ENCODE data around the gene CPA2. TPM values are rescaled to one million over a fixed set of nuclear protein-coding genes. Genes with fewer than 3 reads are reported as not detected.
"Not testable (repeated sequence)": the region's sequence is repeated elsewhere in the genome, so short reads cannot be mapped to it uniquely, and the experiment has no call there.

Gene CPA2
- total and polyA plus RNA-seq, 2 donors (not counting 1 experiment from before 2014, with no cell fraction given): 0.06 TPM; not detected in 1

DNA sequence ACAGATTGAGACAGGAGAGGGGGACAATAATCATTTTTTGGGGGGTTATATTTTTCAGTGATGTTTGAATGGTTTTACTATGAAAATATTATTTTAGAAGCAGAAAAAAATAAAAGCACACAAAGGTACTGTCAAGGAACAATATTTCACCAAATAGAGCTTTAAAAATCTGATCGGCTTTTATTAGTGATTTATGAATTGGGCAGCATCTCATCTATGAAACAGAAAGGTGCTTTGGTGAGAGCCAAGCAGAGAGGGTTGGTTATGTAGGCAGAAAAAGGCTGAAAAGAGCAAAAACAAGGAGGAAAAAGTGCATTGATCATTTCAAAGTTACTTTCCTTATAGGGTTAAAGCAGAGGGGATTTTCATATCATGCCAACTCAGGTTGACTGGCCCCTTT lies 26.4 kb upstream of the CPA2 start:
- H2AFZ ChIP-seq (ENCODE audit: low read length): no peak overlapping the region
- H4K20me1 ChIP-seq (ENCODE audit: control insufficient read depth, extremely low read depth, insufficient read depth, low read length): no peaks in the 10 kb centered on the region
- no peaks in the 10 kb centered on the region for H3K79me2 ChIP-seq (ENCODE audit: control insufficient read depth, insufficient read depth, low read length)
- H3K36me3 ChIP-seq (ENCODE audit: control insufficient read depth, insufficient read depth, low read length): no peaks in the 10 kb centered on the region
- no peak for DNase-seq (ENCODE audit: low read depth in 2 of 2)
- H3K27ac ChIP-seq (ENCODE audit: insufficient read depth, low read length): no peak overlapping the region
- TF ChIP-seq EZH2 (IDR thresholded peaks at IDR 0.05; ENCODE audit: low read length, missing control alignments): no peak
- TF ChIP-seq, protein P1, sequence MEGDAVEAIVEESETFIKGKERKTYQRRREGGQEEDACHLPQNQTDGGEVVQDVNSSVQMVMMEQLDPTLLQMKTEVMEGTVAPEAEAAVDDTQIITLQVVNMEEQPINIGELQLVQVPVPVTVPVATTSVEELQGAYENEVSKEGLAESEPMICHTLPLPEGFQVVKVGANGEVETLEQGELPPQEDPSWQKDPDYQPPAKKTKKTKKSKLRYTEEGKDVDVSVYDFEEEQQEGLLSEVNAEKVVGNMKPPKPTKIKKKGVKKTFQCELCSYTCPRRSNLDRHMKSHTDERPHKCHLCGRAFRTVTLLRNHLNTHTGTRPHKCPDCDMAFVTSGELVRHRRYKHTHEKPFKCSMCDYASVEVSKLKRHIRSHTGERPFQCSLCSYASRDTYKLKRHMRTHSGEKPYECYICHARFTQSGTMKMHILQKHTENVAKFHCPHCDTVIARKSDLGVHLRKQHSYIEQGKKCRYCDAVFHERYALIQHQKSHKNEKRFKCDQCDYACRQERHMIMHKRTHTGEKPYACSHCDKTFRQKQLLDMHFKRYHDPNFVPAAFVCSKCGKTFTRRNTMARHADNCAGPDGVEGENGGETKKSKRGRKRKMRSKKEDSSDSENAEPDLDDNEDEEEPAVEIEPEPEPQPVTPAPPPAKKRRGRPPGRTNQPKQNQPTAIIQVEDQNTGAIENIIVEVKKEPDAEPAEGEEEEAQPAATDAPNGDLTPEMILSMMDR (conservative IDR thresholded peaks at IDR 0.05 in 1 of 2, IDR thresholded peaks at IDR 0.05 in 1 of 2; ENCODE audit: low read depth in 1 of 2, low read length in 2 of 2): no peak
- no peaks in the 10 kb centered on the region for H3K9me3 ChIP-seq (ENCODE audit: control insufficient read depth, insufficient read depth, low read depth, low read length)
- no peak overlapping the region for H3K4me3 ChIP-seq (replicated peaks in 1 of 4; ENCODE audit: control extremely low read depth in 1 of 4, insufficient read depth in 1 of 4, low read depth in 3 of 4, low read length in 4 of 4)
- no peaks in the 10 kb centered on the region for H3K27me3 ChIP-seq (ENCODE audit: control insufficient read depth, insufficient read depth, low read length)
- H3K9ac ChIP-seq (ENCODE audit: insufficient read depth, low read length): no peak overlapping the region
- no peaks in the 10 kb centered on the region for H3K4me1 ChIP-seq (ENCODE audit: control insufficient read depth, extremely low read depth, insufficient read depth, low read length)
- no peak overlapping the region for H3K4me2 ChIP-seq (ENCODE audit: extremely low read depth, insufficient read depth, low read length)

DNA sequence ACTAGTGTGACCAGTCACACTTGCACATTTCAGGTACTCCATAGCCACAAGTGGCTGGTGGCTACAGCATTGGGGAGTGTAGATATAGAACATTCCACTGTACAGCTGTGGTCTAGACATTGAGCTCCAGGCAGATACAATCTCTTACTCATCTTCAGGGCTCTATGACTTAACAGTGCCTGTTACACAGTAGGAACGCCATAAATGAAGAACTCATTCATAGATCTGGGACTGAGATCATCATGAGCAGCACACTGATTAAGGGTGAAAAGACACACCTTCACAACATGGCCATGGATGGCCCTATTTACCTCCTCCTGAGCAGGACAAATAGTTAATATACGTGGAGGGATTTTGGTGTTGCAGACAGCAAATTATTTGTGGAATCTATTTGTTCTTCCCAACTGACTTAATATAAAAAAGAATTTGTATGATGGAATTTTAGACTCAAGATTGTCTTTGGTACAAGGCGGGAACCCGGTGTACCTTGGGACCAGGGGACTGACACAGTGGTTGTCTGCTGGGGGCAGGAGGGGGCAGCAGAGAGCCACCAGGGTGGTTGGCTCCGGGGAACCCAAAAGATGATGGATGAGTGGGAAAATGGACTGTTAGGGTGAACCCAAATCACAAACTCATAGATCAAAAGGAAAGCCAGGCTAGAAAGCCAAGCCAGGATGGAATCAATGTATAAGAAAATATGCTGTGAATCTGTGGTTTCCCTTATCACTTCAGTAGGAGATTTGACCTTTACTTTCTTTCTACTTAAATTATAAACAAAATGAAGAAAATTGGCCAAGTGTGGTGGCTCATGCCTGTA lies 24.3 kb upstream of the CPA2 start:
- H3K27me3 ChIP-seq (ENCODE audit: control insufficient read depth, insufficient read depth, low read length): no peaks in the 10 kb centered on the region
- H3K36me3 ChIP-seq (ENCODE audit: control insufficient read depth, insufficient read depth, low read length): no peaks in the 10 kb centered on the region
- H2AFZ ChIP-seq (ENCODE audit: low read length): no peak overlapping the region
- H3K9me3 ChIP-seq (ENCODE audit: control insufficient read depth, insufficient read depth, low read depth, low read length): no peaks in the 10 kb centered on the region
- no peaks in the 10 kb centered on the region for H3K4me1 ChIP-seq (ENCODE audit: control insufficient read depth, extremely low read depth, insufficient read depth, low read length)
- H3K9ac ChIP-seq (ENCODE audit: insufficient read depth, low read length): no peak overlapping the region
- no peak overlapping the region for H3K4me2 ChIP-seq (ENCODE audit: extremely low read depth, insufficient read depth, low read length)
- H3K4me3 ChIP-seq (replicated peaks in 1 of 4; ENCODE audit: control extremely low read depth in 1 of 4, insufficient read depth in 1 of 4, low read depth in 3 of 4, low read length in 4 of 4): no peak overlapping the region
- no peaks in the 10 kb centered on the region for H4K20me1 ChIP-seq (ENCODE audit: control insufficient read depth, extremely low read depth, insufficient read depth, low read length)
- no peak for TF ChIP-seq EZH2 (IDR thresholded peaks at IDR 0.05; ENCODE audit: low read length, missing control alignments)
- TF ChIP-seq, protein P1 (conservative IDR thresholded peaks at IDR 0.05 in 1 of 2, IDR thresholded peaks at IDR 0.05 in 1 of 2; ENCODE audit: low read depth in 1 of 2, low read length in 2 of 2): peak; percentile 85 to 90
- no peak overlapping the region for H3K27ac ChIP-seq (ENCODE audit: insufficient read depth, low read length)
- peak; percentile 46 to 89 for DNase-seq (ENCODE audit: low read depth in 2 of 2)
- no peaks in the 10 kb centered on the region for H3K79me2 ChIP-seq (ENCODE audit: control insufficient read depth, insufficient read depth, low read length)

DNA sequence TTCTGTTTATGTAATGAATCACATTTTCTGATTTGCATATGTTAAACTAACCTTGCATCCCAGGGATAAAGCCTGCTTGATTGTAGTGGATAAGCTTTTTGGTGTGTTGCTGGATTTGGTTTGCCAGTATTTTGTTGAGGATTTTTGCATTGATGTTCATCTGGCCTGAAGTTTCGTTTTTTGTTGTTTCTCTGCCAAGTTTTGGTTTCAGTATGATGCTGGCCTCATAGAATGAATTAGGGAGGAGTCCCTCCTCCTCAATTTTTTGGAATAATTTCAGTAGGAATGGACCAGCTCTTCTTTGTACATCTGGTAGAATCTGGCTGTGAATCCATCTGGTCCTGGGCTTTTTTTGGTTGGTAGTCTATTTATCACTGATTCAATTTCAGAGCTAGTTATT lies 23.2 kb upstream of the CPA2 start:
- not testable (repeated sequence) for H3K27me3 ChIP-seq (ENCODE audit: control insufficient read depth, insufficient read depth, low read length); H3K4me1 ChIP-seq (ENCODE audit: control insufficient read depth, extremely low read depth, insufficient read depth, low read length); H3K9me3 ChIP-seq (ENCODE audit: control insufficient read depth, insufficient read depth, low read depth, low read length); H3K79me2 ChIP-seq (ENCODE audit: control insufficient read depth, insufficient read depth, low read length); H4K20me1 ChIP-seq (ENCODE audit: control insufficient read depth, extremely low read depth, insufficient read depth, low read length); H3K4me3 ChIP-seq (replicated peaks in 1 of 4; ENCODE audit: control extremely low read depth in 1 of 4, insufficient read depth in 1 of 4, low read depth in 3 of 4, low read length in 4 of 4); H3K9ac ChIP-seq (ENCODE audit: insufficient read depth, low read length); H3K27ac ChIP-seq (ENCODE audit: insufficient read depth, low read length); H3K4me2 ChIP-seq (ENCODE audit: extremely low read depth, insufficient read depth, low read length); H2AFZ ChIP-seq (ENCODE audit: low read length); H3K36me3 ChIP-seq (ENCODE audit: control insufficient read depth, insufficient read depth, low read length)
- DNase-seq (ENCODE audit: low read depth in 2 of 2): peak; percentile 29 to 64

DNA sequence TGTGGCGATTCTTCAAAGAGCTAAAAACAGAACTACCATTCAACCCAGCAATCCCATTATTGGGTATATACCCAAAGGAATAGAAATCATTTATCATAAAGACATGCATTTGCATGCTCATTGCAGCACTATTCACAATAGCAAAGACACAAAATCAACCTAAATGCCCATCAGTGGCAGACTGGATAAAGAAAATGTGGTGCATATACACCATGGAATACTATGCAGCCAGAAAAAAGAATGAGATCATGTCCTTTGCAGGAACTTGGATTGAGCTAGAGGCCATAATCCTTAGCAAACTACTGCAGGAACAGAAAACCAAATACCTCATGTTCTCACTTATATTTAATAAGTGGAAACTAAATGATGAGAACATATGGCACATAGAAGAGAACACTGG lies 20.2 kb upstream of the CPA2 start:
- not testable (repeated sequence) for H3K9me3 ChIP-seq (ENCODE audit: control insufficient read depth, insufficient read depth, low read depth, low read length); H3K27ac ChIP-seq (ENCODE audit: insufficient read depth, low read length); H4K20me1 ChIP-seq (ENCODE audit: control insufficient read depth, extremely low read depth, insufficient read depth, low read length); H3K79me2 ChIP-seq (ENCODE audit: control insufficient read depth, insufficient read depth, low read length); H3K27me3 ChIP-seq (ENCODE audit: control insufficient read depth, insufficient read depth, low read length); H3K4me1 ChIP-seq (ENCODE audit: control insufficient read depth, extremely low read depth, insufficient read depth, low read length); DNase-seq (ENCODE audit: low read depth in 2 of 2); H3K4me2 ChIP-seq (ENCODE audit: extremely low read depth, insufficient read depth, low read length); H3K4me3 ChIP-seq (replicated peaks in 1 of 4; ENCODE audit: control extremely low read depth in 1 of 4, insufficient read depth in 1 of 4, low read depth in 3 of 4, low read length in 4 of 4); H3K9ac ChIP-seq (ENCODE audit: insufficient read depth, low read length); H3K36me3 ChIP-seq (ENCODE audit: control insufficient read depth, insufficient read depth, low read length); H2AFZ ChIP-seq (ENCODE audit: low read length)

DNA sequence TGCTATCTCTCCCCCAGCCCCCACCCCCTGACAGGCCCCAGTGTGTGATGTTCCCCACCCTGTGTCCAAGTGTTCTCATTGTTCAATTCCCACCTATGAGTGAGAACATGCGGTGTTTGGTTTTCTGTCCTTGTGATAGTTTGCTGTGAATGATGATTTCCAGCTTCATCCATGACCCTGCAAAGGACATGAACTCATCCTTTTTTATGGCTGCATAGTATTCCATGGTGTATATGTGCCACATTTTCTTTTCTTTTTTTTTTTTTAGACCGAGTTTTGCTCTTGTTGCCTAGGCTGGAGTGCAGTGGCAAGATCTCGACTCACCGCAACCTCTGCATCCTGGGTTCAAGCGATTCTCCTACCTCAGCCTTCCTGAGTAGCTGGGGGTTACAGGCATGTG lies 17.8 kb upstream of the CPA2 start:
- H3K9ac ChIP-seq (ENCODE audit: insufficient read depth, low read length); H4K20me1 ChIP-seq (ENCODE audit: control insufficient read depth, extremely low read depth, insufficient read depth, low read length); H3K27me3 ChIP-seq (ENCODE audit: control insufficient read depth, insufficient read depth, low read length); H3K27ac ChIP-seq (ENCODE audit: insufficient read depth, low read length); H3K4me2 ChIP-seq (ENCODE audit: extremely low read depth, insufficient read depth, low read length); H3K9me3 ChIP-seq (ENCODE audit: control insufficient read depth, insufficient read depth, low read depth, low read length); H3K4me3 ChIP-seq (replicated peaks in 1 of 4; ENCODE audit: control extremely low read depth in 1 of 4, insufficient read depth in 1 of 4, low read depth in 3 of 4, low read length in 4 of 4); H3K36me3 ChIP-seq (ENCODE audit: control insufficient read depth, insufficient read depth, low read length); H3K79me2 ChIP-seq (ENCODE audit: control insufficient read depth, insufficient read depth, low read length); DNase-seq (ENCODE audit: low read depth in 2 of 2); H3K4me1 ChIP-seq (ENCODE audit: control insufficient read depth, extremely low read depth, insufficient read depth, low read length); H2AFZ ChIP-seq (ENCODE audit: low read length): not testable (repeated sequence)
